MM.1S (cell line): ENCODE data around the gene CGN.

Source experiments
- DNase-seq: peaks from one replicate; pipeline ENCODE4 v3.0.0-alpha.2; 2015
- H2AFZ ChIP-seq: fragments of 300-600 bp; sonication (generic); 2 replicates; pipeline ENCODE4 v1.6.0; 2016; ENCODE audit warnings: antibody characterized with exemption, low read length
- H3F3A ChIP-seq: fragments of 300-600 bp; sonication (generic); 2 replicates; pipeline ENCODE4 v1.6.1; 2016; ENCODE audit warnings: mild to moderate bottlenecking, antibody characterized with exemption, low read length, moderate library complexity, mixed read lengths; ENCODE audit not compliant: insufficient read depth
- H3K27ac ChIP-seq: fragments of 300-600 bp; sonication (generic); 2 replicates; pipeline ENCODE4 v1.5.1; 2016; ENCODE audit warnings: mild to moderate bottlenecking, low read length
- H3K27me3 ChIP-seq: fragments of 300-600 bp; sonication (generic); replicated peaks from 2 replicates; pipeline ENCODE4 v1.6.0; 2016; ENCODE audit warnings: low read length; ENCODE audit not compliant: insufficient read depth
- H3K36me3 ChIP-seq: fragments of 300-600 bp; sonication (generic); replicated peaks from 2 replicates; pipeline ENCODE4 v1.6.1; 2016; ENCODE audit warnings: mild to moderate bottlenecking, low read length, mixed read lengths; ENCODE audit not compliant: insufficient read depth
- H3K4me1 ChIP-seq: fragments of 300-600 bp; sonication (generic); 2 replicates; pipeline ENCODE4 v1.6.1; 2016; ENCODE audit warnings: low read length, mixed read lengths
- H3K4me2 ChIP-seq: fragments of 300-600 bp; sonication (generic); 2 replicates; pipeline ENCODE4 v1.6.0; 2016; ENCODE audit warnings: low read depth, low read length
- H3K4me3 ChIP-seq: fragments of 300-600 bp; sonication (generic); 2 replicates; pipeline ENCODE4 v1.5.1; 2016; ENCODE audit warnings: low read length, mixed read lengths
- H3K79me2 ChIP-seq: fragments of 300-600 bp; sonication (generic); 2 replicates; pipeline ENCODE4 v1.6.1; 2016; ENCODE audit warnings: mixed run types, low read length, mixed read lengths
- H3K9ac ChIP-seq: fragments of 300-600 bp; sonication (generic); 2 replicates; pipeline ENCODE4 v1.6.1; 2016; ENCODE audit warnings: low read length, mixed read lengths
- H3K9me2 ChIP-seq: fragments of 300-600 bp; sonication (generic); replicated peaks from 2 replicates; pipeline ENCODE4 v1.6.1; 2016; ENCODE audit warnings: mild to moderate bottlenecking, low read length, mixed read lengths; ENCODE audit not compliant: insufficient read depth
- H3K9me3 ChIP-seq: fragments of 300-600 bp; sonication (generic); replicated peaks from 2 replicates; pipeline ENCODE4 v1.6.1; 2016; ENCODE audit warnings: mild to moderate bottlenecking, low read length, mixed read lengths; ENCODE audit not compliant: insufficient read depth
- H4K20me1 ChIP-seq: fragments of 300-600 bp; sonication (generic); 2 replicates; pipeline ENCODE4 v1.6.1; 2016; ENCODE audit warnings: mild to moderate bottlenecking, low read length, moderate library complexity, mixed read lengths; ENCODE audit not compliant: insufficient read depth
- EZH2 ChIP-seq: fragments of 300-600 bp; sonication (generic); optimal IDR thresholded peaks from 2 replicates; pipeline ENCODE3; 2017; ENCODE audit warnings: low read depth, mild to moderate bottlenecking, antibody characterized with exemption, low read length, mixed read lengths
- EZH2phosphoT487 ChIP-seq: fragments of 300-600 bp; sonication (generic); IDR thresholded peaks from 2 replicates; pipeline ENCODE4 v1.6.1; 2018; ENCODE audit warnings: antibody characterized with exemption, low read length
- TF ChIP-seq, protein P1 (sequence below): fragments of 300-600 bp; sonication (generic); IDR thresholded peaks from 2 replicates; pipeline ENCODE4 v1.5.1; 2016; ENCODE audit warnings: antibody characterized with exemption, low read length, mixed read lengths

CGN gene

DNA sequence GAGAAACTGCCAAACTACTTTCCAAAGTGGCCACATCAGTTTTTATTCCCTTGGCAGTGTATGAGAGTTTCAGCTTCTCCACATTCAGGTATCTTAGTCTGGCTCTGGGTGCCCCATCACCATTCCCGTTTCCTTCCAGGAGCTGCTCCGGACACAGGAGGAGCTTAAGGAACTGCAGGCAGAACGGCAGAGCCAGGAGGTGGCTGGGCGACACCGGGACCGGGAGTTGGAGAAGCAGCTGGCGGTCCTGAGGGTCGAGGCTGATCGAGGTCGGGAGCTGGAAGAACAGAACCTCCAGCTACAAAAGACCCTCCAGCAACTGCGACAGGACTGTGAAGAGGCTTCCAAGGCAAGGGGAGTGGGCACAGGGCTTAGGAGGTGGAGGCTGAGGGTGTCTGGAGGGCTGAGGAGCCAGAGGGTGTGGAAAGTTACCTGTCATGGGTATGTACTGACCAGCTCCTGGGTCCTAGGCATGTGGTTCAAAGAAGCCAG, 18.1 kb downstream of the CGN start:
- no peaks in the 10 kb centered on the region for H3K79me2 ChIP-seq
- H3K36me3 ChIP-seq: no peaks in the 10 kb centered on the region
- H3K4me2 ChIP-seq: no peak overlapping the region
- no peaks in the 10 kb centered on the region for H3K9me2 ChIP-seq
- TF ChIP-seq, protein P1, sequence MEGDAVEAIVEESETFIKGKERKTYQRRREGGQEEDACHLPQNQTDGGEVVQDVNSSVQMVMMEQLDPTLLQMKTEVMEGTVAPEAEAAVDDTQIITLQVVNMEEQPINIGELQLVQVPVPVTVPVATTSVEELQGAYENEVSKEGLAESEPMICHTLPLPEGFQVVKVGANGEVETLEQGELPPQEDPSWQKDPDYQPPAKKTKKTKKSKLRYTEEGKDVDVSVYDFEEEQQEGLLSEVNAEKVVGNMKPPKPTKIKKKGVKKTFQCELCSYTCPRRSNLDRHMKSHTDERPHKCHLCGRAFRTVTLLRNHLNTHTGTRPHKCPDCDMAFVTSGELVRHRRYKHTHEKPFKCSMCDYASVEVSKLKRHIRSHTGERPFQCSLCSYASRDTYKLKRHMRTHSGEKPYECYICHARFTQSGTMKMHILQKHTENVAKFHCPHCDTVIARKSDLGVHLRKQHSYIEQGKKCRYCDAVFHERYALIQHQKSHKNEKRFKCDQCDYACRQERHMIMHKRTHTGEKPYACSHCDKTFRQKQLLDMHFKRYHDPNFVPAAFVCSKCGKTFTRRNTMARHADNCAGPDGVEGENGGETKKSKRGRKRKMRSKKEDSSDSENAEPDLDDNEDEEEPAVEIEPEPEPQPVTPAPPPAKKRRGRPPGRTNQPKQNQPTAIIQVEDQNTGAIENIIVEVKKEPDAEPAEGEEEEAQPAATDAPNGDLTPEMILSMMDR: no peak
- TF ChIP-seq EZH2phosphoT487 (no peak), EZH2 (no peak)
- no peak overlapping the region for H3K9ac ChIP-seq
- no peaks in the 10 kb centered on the region for H4K20me1 ChIP-seq
- H3K9me3 ChIP-seq: no peaks in the 10 kb centered on the region
- no peak overlapping the region for H2AFZ ChIP-seq
- no peak overlapping the region for H3K27ac ChIP-seq
- DNase-seq: no peak
- no peak overlapping the region for H3K4me3 ChIP-seq
- H3F3A ChIP-seq: no peaks in the 10 kb centered on the region
- H3K4me1 ChIP-seq: no peaks in the 10 kb centered on the region
- no peaks in the 10 kb centered on the region for H3K27me3 ChIP-seq

DNA sequence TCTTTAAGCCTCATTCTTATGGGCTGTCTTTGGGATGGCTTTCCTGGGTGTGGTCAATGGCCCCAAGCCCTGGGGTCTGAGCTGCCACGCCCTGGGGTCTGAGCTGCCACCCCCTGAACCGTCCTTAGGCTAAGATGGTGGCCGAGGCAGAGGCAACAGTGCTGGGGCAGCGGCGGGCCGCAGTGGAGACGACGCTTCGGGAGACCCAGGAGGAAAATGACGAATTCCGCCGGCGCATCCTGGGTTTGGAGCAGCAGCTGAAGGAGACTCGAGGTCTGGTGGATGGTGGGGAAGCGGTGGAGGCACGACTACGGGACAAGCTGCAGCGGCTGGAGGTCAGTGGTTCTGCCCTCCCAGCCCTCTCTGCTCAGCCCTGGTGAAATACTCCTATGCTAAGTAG, 18.6 kb downstream of the CGN start:
- DNase-seq: no peak
- no peak overlapping the region for H3K4me3 ChIP-seq
- H3F3A ChIP-seq: no peaks in the 10 kb centered on the region
- H3K4me2 ChIP-seq: no peak overlapping the region
- no peaks in the 10 kb centered on the region for H4K20me1 ChIP-seq
- H2AFZ ChIP-seq: no peak overlapping the region
- no peak overlapping the region for H3K27ac ChIP-seq
- no peaks in the 10 kb centered on the region for H3K79me2 ChIP-seq
- H3K9ac ChIP-seq: no peak overlapping the region
- no peaks in the 10 kb centered on the region for H3K36me3 ChIP-seq
- no peaks in the 10 kb centered on the region for H3K9me2 ChIP-seq
- H3K27me3 ChIP-seq: no peaks in the 10 kb centered on the region
- no peaks in the 10 kb centered on the region for H3K4me1 ChIP-seq
- TF ChIP-seq EZH2phosphoT487 (no peak), EZH2 (no peak)
- TF ChIP-seq, protein P1: no peak
- H3K9me3 ChIP-seq: no peaks in the 10 kb centered on the region

DNA sequence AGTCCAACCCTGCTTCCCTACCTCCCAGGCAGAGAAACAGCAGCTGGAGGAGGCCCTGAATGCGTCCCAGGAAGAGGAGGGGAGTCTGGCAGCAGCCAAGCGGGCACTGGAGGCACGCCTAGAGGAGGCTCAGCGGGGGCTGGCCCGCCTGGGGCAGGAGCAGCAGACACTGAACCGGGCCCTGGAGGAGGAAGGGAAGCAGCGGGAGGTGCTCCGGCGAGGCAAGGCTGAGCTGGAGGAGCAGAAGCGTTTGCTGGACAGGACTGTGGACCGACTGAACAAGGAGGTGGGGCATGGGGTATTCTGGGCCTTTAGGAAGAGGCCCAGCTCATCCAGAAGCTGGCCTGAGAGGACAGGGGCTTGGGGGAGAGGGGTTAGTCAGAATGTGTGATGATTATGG, 19.3 kb downstream of the CGN start:
- Histone ChIP-seq H3K9me3 (no peaks in the 10 kb centered on the region), H3K36me3 (no peaks in the 10 kb centered on the region), H3K79me2 (no peaks in the 10 kb centered on the region), H3K27me3 (no peaks in the 10 kb centered on the region), H2AFZ (no peak overlapping the region), H3F3A (no peaks in the 10 kb centered on the region), H3K4me2 (no peak overlapping the region), H3K9me2 (no peaks in the 10 kb centered on the region), H3K4me3 (no peak overlapping the region), H3K27ac (no peak overlapping the region), H4K20me1 (no peaks in the 10 kb centered on the region), H3K4me1 (no peaks in the 10 kb centered on the region), H3K9ac (no peak overlapping the region)
- DNase-seq: no peak
- no peak for TF ChIP-seq EZH2
- no peak for TF ChIP-seq EZH2phosphoT487
- TF ChIP-seq, protein P1: no peak
